GM10847 (cell line): ENCODE results near the gene DBX1.

ENCODE experiments used
- POLR2A ChIP-seq: IDR thresholded peaks from 2 replicates; pipeline ENCODE4 v1.6.1; 2011; ENCODE audit not compliant: insufficient read length; ENCODE audit errors: extremely low read depth

DBX1 gene

GRCh38 chr11:20113149-20113438 is 47.2 kb downstream of the DBX1 start:
- TF ChIP-seq POLR2A = no peak

- TF ChIP-seq POLR2A = no peak
Observed at GRCh38 chr11:20112291-20113148, 47.8 kb downstream of the DBX1 start.

- no peak for TF ChIP-seq POLR2A
Observed at GRCh38 chr11:20111871-20112270, 48.4 kb downstream of the DBX1 start.

- TF ChIP-seq POLR2A = no peak
Observed at GRCh38 chr11:20110908-20111669, 49.2 kb downstream of the DBX1 start.

- TF ChIP-seq POLR2A = no peak
Observed at GRCh38 chr11:20109731-20110445, 50.4 kb downstream of the DBX1 start.
